H1 (cell line): Measurements from ENCODE around the gene ZSCAN5A. TPM values are rescaled to one million over a fixed set of nuclear protein-coding genes. Genes with fewer than 3 reads are reported as not detected.

Experiments
- CTCF ChIA-PET: fragments of 300-600 bp; sonication (Branson Sonifier 250); formaldehyde crosslinking; loops from one replicate; lab custom pipeline; 2021; ENCODE audit not compliant: partially characterized antibody; lab: Charles Lee
- POLR2A ChIA-PET: fragments of 300-600 bp; sonication (Branson Sonifier 250); formaldehyde crosslinking; loops from one replicate; lab custom pipeline; 2021; ENCODE audit warnings: inconsistent platforms; ENCODE audit not compliant: partially characterized antibody; lab: Charles Lee
- DNase-seq, 2 experiments: peaks; one replicate each; pipeline versions ENCODE4 v3.0.0 to v3.0.0-alpha.2; 2010 to 2022; ENCODE audit warnings: low spot score in 2 of 2, low read depth in 1 of 2, mixed read lengths in 1 of 2
- FAIRE-seq: peaks from 2 replicates; lab custom pipeline; 2011; peaks lifted over from hg19 to GRCh38; lab: Jason Lieb, UNC
- H2AFZ ChIP-seq: 2 replicates; pipeline ENCODE4 v1.8.1; 2012; ENCODE audit warnings: low read length, inconsistent platforms
- H2AK5ac ChIP-seq: 2 replicates; pipeline ENCODE4 v1.6.1; 2013; ENCODE audit warnings: low read depth, low read length
- H2BK120ac ChIP-seq: replicated peaks from 2 replicates; pipeline ENCODE3; 2013; ENCODE audit warnings: low read depth, low read length, inconsistent platforms
- H2BK12ac ChIP-seq: 2 replicates; pipeline ENCODE4 v1.6.1; 2013; ENCODE audit warnings: low read depth, low read length
- H2BK15ac ChIP-seq: 2 replicates; pipeline ENCODE4 v1.6.1; 2013; ENCODE audit warnings: low read length
- H2BK20ac ChIP-seq: 2 replicates; pipeline ENCODE4 v1.6.1; 2013; ENCODE audit warnings: low read length
- H2BK5ac ChIP-seq: 2 replicates; pipeline ENCODE4 v1.6.1; 2013; ENCODE audit warnings: low read depth, low read length
- H3K14ac ChIP-seq: 2 replicates; pipeline ENCODE4 v1.6.1; 2013; ENCODE audit warnings: inconsistent platforms; ENCODE audit not compliant: insufficient read length
- H3K18ac ChIP-seq: 2 replicates; pipeline ENCODE4 v1.6.1; 2013; ENCODE audit warnings: low read length; ENCODE audit errors: extremely low read depth
- H3K23ac ChIP-seq: 2 replicates; pipeline ENCODE4 v1.6.1; 2013; ENCODE audit warnings: inconsistent platforms; ENCODE audit not compliant: insufficient read length
- H3K23me2 ChIP-seq: 2 replicates; pipeline ENCODE4 v1.6.1; 2013; ENCODE audit warnings: low read depth, low read length
- H3K27ac ChIP-seq: 2 replicates; pipeline ENCODE4 v1.6.1; 2011; ENCODE audit warnings: low read depth, low read length, inconsistent platforms
- H3K27me3 ChIP-seq, 4 experiments: replicated peaks in 1 of 4; 1 replicate in 1 of 4; 2 replicates in 3 of 4; pipeline versions ENCODE4 v1.6.1 to v1.8.1; 2011 to 2013; ENCODE audit warnings: low read length in 3 of 4, mild to moderate bottlenecking in 3 of 4, inconsistent platforms in 2 of 4, mixed read lengths in 2 of 4, moderate library complexity in 1 of 4; ENCODE audit not compliant: control insufficient read depth in 3 of 4, insufficient read depth in 3 of 4; ENCODE audit errors: extremely low read depth in 1 of 4
- H3K36me3 ChIP-seq, 4 experiments: 2 replicates each; pipeline versions ENCODE4 v1.6.1 to v1.8.1; 2011 to 2013; ENCODE audit warnings: mild to moderate bottlenecking in 4 of 4, low read length in 3 of 4, moderate library complexity in 2 of 4, control low read depth in 1 of 4, inconsistent platforms in 1 of 4; ENCODE audit not compliant: insufficient read depth in 4 of 4, control insufficient read depth in 2 of 4
- H3K4ac ChIP-seq: replicated peaks from 2 replicates; pipeline ENCODE3; 2013; ENCODE audit warnings: low read length, low read depth, mixed read lengths, inconsistent platforms; ENCODE audit not compliant: insufficient read length
- H3K4me1 ChIP-seq, 4 experiments: replicated peaks in 1 of 4; 1 replicate in 1 of 4; 2 replicates in 3 of 4; pipeline versions ENCODE4 v1.6.1 to v1.8.1; 2011 to 2013; ENCODE audit warnings: low read length in 3 of 4, inconsistent platforms in 2 of 4, mixed read lengths in 1 of 4; ENCODE audit not compliant: insufficient read depth in 4 of 4, control insufficient read depth in 3 of 4
- H3K4me2 ChIP-seq, 2 experiments: 2 replicates each; pipeline versions ENCODE4 v1.6.1 to v1.8.1; 2011 to 2013; ENCODE audit warnings: low read depth in 2 of 2, low read length in 2 of 2, control low read depth in 1 of 2, inconsistent platforms in 1 of 2, mild to moderate bottlenecking in 1 of 2; ENCODE audit not compliant: insufficient read depth in 1 of 2
- H3K4me3 ChIP-seq, 4 experiments: fragments of 200-600, 300-600 bp in 1 of 4; sonication (generic), shearing (Covaris generic), sonication (Bioruptor Twin) in 1 of 4; 2 replicates each; pipeline versions ENCODE4 v1.5.1 to v1.8.1; 2011 to 2016; ENCODE audit warnings: low read length in 4 of 4, low read depth in 3 of 4, control low read depth in 2 of 4, inconsistent platforms in 2 of 4, mild to moderate bottlenecking in 2 of 4, mixed read lengths in 1 of 4, moderate library complexity in 1 of 4; ENCODE audit not compliant: insufficient read depth in 2 of 4; ENCODE audit errors: extremely low read depth in 1 of 4
- H3K56ac ChIP-seq: replicated peaks from 2 replicates; pipeline ENCODE3; 2013; ENCODE audit warnings: low read depth, mild to moderate bottlenecking, mixed read lengths, low read length, inconsistent platforms; ENCODE audit not compliant: insufficient read length
- H3K79me1 ChIP-seq: 2 replicates; pipeline ENCODE4 v1.6.1; 2013; ENCODE audit warnings: low read depth, low read length, control low read depth
- H3K79me2 ChIP-seq, 2 experiments: 2 replicates each; pipeline versions ENCODE4 v1.6.1 to v1.8.1; 2012 to 2013; ENCODE audit warnings: low read length in 2 of 2, mild to moderate bottlenecking in 2 of 2, inconsistent platforms in 1 of 2; ENCODE audit not compliant: insufficient read depth in 2 of 2, control insufficient read depth in 1 of 2
- H3K9ac ChIP-seq, 4 experiments: replicated peaks in 1 of 4; 1 replicate in 1 of 4; 2 replicates in 3 of 4; pipeline versions ENCODE4 v1.6.1 to v1.8.1; 2011 to 2013; ENCODE audit warnings: low read depth in 3 of 4, low read length in 3 of 4, control low read depth in 2 of 4, mild to moderate bottlenecking in 2 of 4, moderate library complexity in 2 of 4, inconsistent platforms in 1 of 4; ENCODE audit errors: extremely low read depth in 1 of 4
- H3K9me3 ChIP-seq, 2 experiments: 2 replicates each; pipeline versions ENCODE4 v1.6.1 to v1.8.1; 2012 to 2013; ENCODE audit warnings: mild to moderate bottlenecking in 2 of 2, moderate library complexity in 2 of 2, control low read depth in 1 of 2, inconsistent platforms in 1 of 2, low read depth in 1 of 2, low read length in 1 of 2, mixed read lengths in 1 of 2; ENCODE audit not compliant: insufficient read depth in 2 of 2
- H4K20me1 ChIP-seq, 2 experiments: replicated peaks in 1 of 2; 2 replicates each; pipeline versions ENCODE3 to v1.8.1; 2011 to 2013; ENCODE audit warnings: inconsistent platforms in 2 of 2, low read length in 2 of 2, mild to moderate bottlenecking in 1 of 2; ENCODE audit not compliant: insufficient read depth in 2 of 2, control insufficient read depth in 1 of 2
- H4K5ac ChIP-seq: 2 replicates; pipeline ENCODE4 v1.6.1; 2013; ENCODE audit warnings: low read length, low read depth, mixed read lengths, inconsistent platforms; ENCODE audit not compliant: insufficient read length
- H4K8ac ChIP-seq: 2 replicates; pipeline ENCODE4 v1.8.0; 2013; ENCODE audit warnings: mild to moderate bottlenecking, moderate library complexity, low read length, inconsistent platforms; ENCODE audit not compliant: insufficient read depth; ENCODE audit errors: extremely low read depth
- H4K91ac ChIP-seq: replicated peaks from 2 replicates; pipeline ENCODE3; 2013; ENCODE audit warnings: low read length, mixed read lengths, inconsistent platforms; ENCODE audit not compliant: insufficient read length
- BCL11A ChIP-seq, 2 experiments: IDR thresholded peaks; one replicate each; pipeline ENCODE4 v1.6.1; 2011; ENCODE audit warnings: low read depth in 2 of 2, low read length in 2 of 2, mild to moderate bottlenecking in 2 of 2
- CBX5 ChIP-seq: fragments of 300-800, 300-1000 bp; sonication (generic); IDR thresholded peaks from 2 replicates; pipeline ENCODE4 v1.7.1; 2016; ENCODE audit warnings: antibody characterized with exemption, low read length, low read depth
- E2F6 ChIP-seq: IDR thresholded peaks from 2 replicates; pipeline ENCODE4 v1.6.1; 2012; ENCODE audit warnings: inconsistent platforms
- EZH2 ChIP-seq: fragments of 200-600 bp; sonication (generic); IDR thresholded peaks from 2 replicates; pipeline ENCODE4 v1.7.1; 2012; ENCODE audit warnings: low read depth, mild to moderate bottlenecking, moderate library complexity, low read length, inconsistent platforms; ENCODE audit not compliant: severe bottlenecking
- FOSL1 ChIP-seq: IDR thresholded peaks from 2 replicates; pipeline ENCODE4 v1.6.1; 2011; ENCODE audit warnings: mild to moderate bottlenecking, low read depth, low read length, moderate library complexity; ENCODE audit not compliant: insufficient read depth
- HDAC6 ChIP-seq: IDR thresholded peaks from one replicate; pipeline ENCODE4 v1.7.1; 2012; ENCODE audit warnings: low read depth, mild to moderate bottlenecking, inconsistent platforms, low read length, moderate library complexity
- RFX5 ChIP-seq: IDR thresholded peaks from 2 replicates; pipeline ENCODE4 v1.6.1; 2011; ENCODE audit warnings: low read depth, low read length, improper control_type of control experiment, borderline replicate concordance
- RXRA ChIP-seq: IDR thresholded peaks from 2 replicates; pipeline ENCODE4 v1.6.1; 2011; ENCODE audit warnings: low read depth, mild to moderate bottlenecking, low read length, moderate library complexity; ENCODE audit not compliant: insufficient read depth
- TCF12 ChIP-seq: IDR thresholded peaks from 2 replicates; pipeline ENCODE4 v1.6.1; 2011; ENCODE audit warnings: low read depth, mild to moderate bottlenecking, low read length
- USF2 ChIP-seq: IDR thresholded peaks from 2 replicates; pipeline ENCODE4 v1.6.1; 2011; ENCODE audit warnings: low read length, improper control_type of control experiment
- WGBS, 2 experiments: shearing (Covaris generic) in 1 of 2; methylation state at CpG; one replicate each; pipeline versions ENCODE4 v1.1.6 to v1.1.7; 2013 to 2015; ENCODE audit warnings: low lambda C conversion rate in 2 of 2, mixed read lengths in 2 of 2, inconsistent platforms in 1 of 2, low coverage in 1 of 2, missing lambda C conversion rate in 1 of 2; ENCODE audit not compliant: insufficient replicate concordance in 2 of 2, insufficient coverage in 1 of 2, insufficient read length in 1 of 2; ENCODE audit errors: extremely low coverage in 1 of 2, missing lambda C conversion rate in 1 of 2; 5-methylcytosine and 5-hydroxymethylcytosine counted together
- polyA plus RNA-seq, 7 experiments: library from polyadenylated mRNA; depleted of rRNA in 3 of 7; stranded (reverse) in 5 of 7; unstranded in 2 of 7; fragments of >200 nt in 5 of 7; fragments of 200-250 nt in 2 of 7; gene quantifications; 1 replicate in 5 of 7; 2 replicates in 1 of 7; 4 replicates in 1 of 7; pipeline versions ENCODE4 v1.2.1 to v1.2.3, GENCODE V29; 2011 to 2013; ENCODE audit warnings: missing spikeins in 2 of 7, mixed read lengths in 2 of 7
- total RNA-seq: library from RNA; stranded (reverse); fragmentation: NEBNext Ultra II Directional; extraction: Animal tissue kit (Norgen Biotek cat#: 25700); gene quantifications from 2 replicates; pipeline ENCODE4 v1.2.1, GENCODE V29; 2021

The ZSCAN5A gene
- total and polyA plus RNA-seq, 2 of the 8 experiments (the other 6 are each of a cell fraction or from before 2014, with no cell fraction given): 8.6 to 11.0 TPM

- no peak overlapping the region for H2BK20ac ChIP-seq
- POLR2A ChIA-PET: no interaction called here
- TF ChIP-seq USF2: no peak
- no peak for TF ChIP-seq FOSL1
- TF ChIP-seq RXRA: no peak
- TF ChIP-seq RFX5: no peak
- TF ChIP-seq BCL11A (IDR thresholded peaks at IDR 0.05; ENCODE audit: low read depth in 2 of 2, low read length in 2 of 2): no peak
- no peak for TF ChIP-seq CBX5
- no peak for TF ChIP-seq E2F6
- no peak for TF ChIP-seq TCF12
- TF ChIP-seq HDAC6: no peak
- TF ChIP-seq EZH2: no peak
Observed at GRCh38 chr19:56301886-56302620, 12.6 kb downstream of the ZSCAN5A start.

More at GRCh38 chr19:56301886-56302620, 12.6 kb downstream of the ZSCAN5A start:
- no peaks in the 10 kb centered on the region for H3K4me1 ChIP-seq
- H3K9me3 ChIP-seq: no peaks in the 10 kb centered on the region
- no peak overlapping the region for H2AFZ ChIP-seq
- H3K23me2 ChIP-seq: no peaks in the 10 kb centered on the region
- CTCF ChIA-PET: interaction anchor here (0.7 to 2.0 kb wide), 5 partner anchors 8 to 147 kb away, joined by 3 to 14 read pairs (median 5); no protein-coding TSS in a partner anchor
- no peak overlapping the region for H2BK15ac ChIP-seq
- H2BK12ac ChIP-seq: no peak overlapping the region
- H4K91ac ChIP-seq: no peak overlapping the region
- H4K20me1 ChIP-seq: peaks cover 0 to 2% of the 10 kb centered on the region in 2 experiments
- no peak overlapping the region for H3K14ac ChIP-seq
- no peak overlapping the region for H3K4me2 ChIP-seq
- H3K56ac ChIP-seq: no peak overlapping the region
- H4K8ac ChIP-seq: no peak overlapping the region
- H2AK5ac ChIP-seq: no peak overlapping the region
- no peak overlapping the region for H4K5ac ChIP-seq
- no peak overlapping the region for H3K27ac ChIP-seq
- no peak overlapping the region for H3K23ac ChIP-seq
- no peak for FAIRE-seq
- no peaks in the 10 kb centered on the region for H3K36me3 ChIP-seq
- H3K79me2 ChIP-seq: no peaks in the 10 kb centered on the region
- H3K27me3 ChIP-seq: no peaks in the 10 kb centered on the region
- no peak overlapping the region for H2BK5ac ChIP-seq
- H3K18ac ChIP-seq: no peak overlapping the region
- WGBS, 2 experiments: 78 to 100% methylated on average over 1 to 7 of the region's 9 CpGs
- H3K79me1 ChIP-seq: no peaks in the 10 kb centered on the region
- H3K4ac ChIP-seq: no peak overlapping the region
- no peak overlapping the region for H2BK120ac ChIP-seq
- no peak for DNase-seq
- H3K9ac ChIP-seq: no peak overlapping the region
- H3K4me3 ChIP-seq: no peak overlapping the region
